Measurements from ENCODE around the gene MACROD2. TPM values are rescaled to one million over a fixed set of nuclear protein-coding genes. Genes with fewer than 3 reads are reported as not detected.

The MACROD2 gene
- total and polyA plus RNA-seq, 8 donors: 0.78 to 31.3 (median 10.9) TPM; not detected in 1

- Histone ChIP-seq H3K9me3 (no peaks in the 10 kb centered on the region), H3K36me3 (no peaks in the 10 kb centered on the region), H3K27me3 (no peaks in the 10 kb centered on the region), H3K4me3 (no peak overlapping the region), H3K27ac (peak overlapping the region in 1 of 5 donors; percentile 34), H3K4me1 (peaks cover 0 to 10% (median 0%) of the 10 kb centered on the region in 4 donors)
- peak; percentile 85 for DNase-seq
- TF ChIP-seq EP300 (IDR thresholded peaks at IDR 0.05) (no peak), POLR2A (IDR thresholded peaks at IDR 0.05) (no peak), CTCF (IDR thresholded peaks at IDR 0.05) (no peak), POLR2AphosphoS5 (IDR thresholded peaks at IDR 0.05) (peak in 1 of 3 donors; percentile 56)
- WGBS, 5 donors: 49 to 76% (median 63%) methylated on average over 6 of the region's 6 CpGs
- intact Hi-C loops (cut with DNase I; ENCODE audit: low total_unique reads): no loop called here
These were observed 769.4 kb downstream of the MACROD2 start for GRCh38 chr20:14764511-14765369.

- DNase-seq: no peak
- 50 to 62% (median 55%) methylated on average over 3 of the region's 3 CpGs for WGBS, 5 donors
- TF ChIP-seq CTCF (IDR thresholded peaks at IDR 0.05) (no peak), POLR2A (IDR thresholded peaks at IDR 0.05) (no peak), EP300 (IDR thresholded peaks at IDR 0.05) (no peak), POLR2AphosphoS5 (IDR thresholded peaks at IDR 0.05) (no peak)
These were observed 770.0 kb downstream of the MACROD2 start for GRCh38 chr20:14765370-14765701.

GRCh38 chr20:14773486-14773885 is 778.2 kb downstream of the MACROD2 start:
- no peaks in the 10 kb centered on the region for H3K9me3 ChIP-seq
- H3K36me3 ChIP-seq: no peaks in the 10 kb centered on the region
- no peak overlapping the region for H3K4me3 ChIP-seq
- H3K4me1 ChIP-seq: peaks cover 0 to 11% (median 5%) of the 10 kb centered on the region in 4 donors
- intact Hi-C loops (cut with DNase I; ENCODE audit: low total_unique reads): no loop called here
- H3K27me3 ChIP-seq: no peaks in the 10 kb centered on the region
- TF ChIP-seq POLR2AphosphoS5 (IDR thresholded peaks at IDR 0.05): no peak
- no peak for TF ChIP-seq CTCF (IDR thresholded peaks at IDR 0.05)
- no peak for TF ChIP-seq POLR2A (IDR thresholded peaks at IDR 0.05)
- no peak for TF ChIP-seq EP300 (IDR thresholded peaks at IDR 0.05)
- DNase-seq: no peak
- H3K27ac ChIP-seq: no peak overlapping the region

More at GRCh38 chr20:14765370-14765701, 770.0 kb downstream of the MACROD2 start:
- Histone ChIP-seq H3K36me3 (no peaks in the 10 kb centered on the region), H3K4me1 (peaks cover 0 to 10% (median 0%) of the 10 kb centered on the region in 4 donors), H3K27ac (peak overlapping the region in 1 of 5 donors; percentile 34), H3K4me3 (no peak overlapping the region), H3K27me3 (no peaks in the 10 kb centered on the region), H3K9me3 (no peaks in the 10 kb centered on the region)
- intact Hi-C loops (cut with DNase I; ENCODE audit: low total_unique reads): no loop called here

- H3K27me3 ChIP-seq: no peaks in the 10 kb centered on the region
- H3K9me3 ChIP-seq: no peaks in the 10 kb centered on the region
- WGBS, 5 donors: 55 to 64% (median 61%) methylated on average over 2 of the region's 2 CpGs
- no peak overlapping the region for H3K27ac ChIP-seq
- H3K36me3 ChIP-seq: no peaks in the 10 kb centered on the region
- intact Hi-C loops (cut with DNase I; ENCODE audit: low total_unique reads): no loop called here
- TF ChIP-seq EP300 (IDR thresholded peaks at IDR 0.05) (no peak), CTCF (IDR thresholded peaks at IDR 0.05) (no peak), POLR2AphosphoS5 (IDR thresholded peaks at IDR 0.05) (no peak), POLR2A (IDR thresholded peaks at IDR 0.05) (no peak)
- H3K4me3 ChIP-seq: no peak overlapping the region
- H3K4me1 ChIP-seq: peaks cover 0 to 11% (median 5%) of the 10 kb centered on the region in 4 donors
- DNase-seq: peak; percentile 21 to 58
These were observed 780.5 kb downstream of the MACROD2 start for GRCh38 chr20:14775778-14776177.
